Measurements from ENCODE around the gene CTAGE9.

CTAGE9 gene

GRCh38 chr6:131663578-131664165 is 47.1 kb downstream of the CTAGE9 start:
- no peak for DNase-seq

GRCh38 chr6:131660195-131660594 is 50.6 kb downstream of the CTAGE9 start:
- no peak for DNase-seq
